Hepatic stellate cell (primary cell): ENCODE data around the gene MALSU1.

Source experiments
- DNase-seq: peaks from one replicate; pipeline ENCODE4 v3.0.0; 2011; ENCODE audit warnings: low spot score

The MALSU1 gene

GRCh38 chr7:23335621-23336020 is 36.5 kb downstream of the MALSU1 start:
- no peak for DNase-seq

- no peak for DNase-seq
Measured at GRCh38 chr7:23336086-23336485, 36.9 kb downstream of the MALSU1 start.

- no peak for DNase-seq
Measured at GRCh38 chr7:23336799-23337283, 37.7 kb downstream of the MALSU1 start.

DNA sequence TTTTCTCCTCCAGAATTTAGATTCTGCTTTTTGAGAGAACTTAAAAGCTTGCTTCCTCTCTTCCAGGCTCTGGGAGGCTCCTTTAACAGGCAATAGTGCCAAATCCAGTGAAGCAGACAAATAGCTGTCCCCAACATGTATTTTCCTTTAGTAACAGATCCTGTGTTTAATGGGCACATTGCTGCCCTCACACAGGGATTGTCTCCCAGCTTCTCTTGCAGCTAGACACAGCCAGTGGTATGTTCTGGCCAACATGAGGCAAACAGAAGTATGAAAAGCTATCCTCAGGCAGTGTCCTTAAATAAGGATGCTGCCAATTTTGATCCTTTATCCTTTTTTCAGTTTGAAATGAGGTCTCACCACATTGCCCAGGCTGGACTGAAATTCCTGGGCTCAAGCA is 38.2 kb downstream of the MALSU1 start:
- DNase-seq: no peak

GRCh38 chr7:23338439-23338838 is 39.3 kb downstream of the MALSU1 start:
- DNase-seq: no peak

DNA sequence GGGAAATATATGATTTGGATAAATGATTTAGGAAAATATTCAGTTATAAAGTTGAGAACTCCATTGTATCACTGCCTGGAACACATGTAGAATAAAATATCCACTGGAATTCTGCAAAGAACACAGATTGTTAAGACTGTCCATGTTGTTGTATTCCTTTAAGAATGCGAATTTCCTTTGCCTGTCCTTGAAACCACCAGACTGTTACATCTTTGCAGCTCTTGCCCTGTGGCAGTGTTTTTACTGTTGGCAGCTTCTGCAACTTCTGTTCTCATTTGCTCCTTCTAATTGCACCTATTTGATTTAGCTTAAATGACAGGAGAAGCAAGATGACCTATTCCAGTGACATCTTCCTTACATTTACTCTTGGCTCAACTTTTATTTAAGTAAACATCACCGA is 39.7 kb downstream of the MALSU1 start:
- no peak for DNase-seq

GRCh38 chr7:23341846-23342598 is 42.9 kb downstream of the MALSU1 start:
- no peak for DNase-seq

GRCh38 chr7:23343102-23343501 is 44.0 kb downstream of the MALSU1 start:
- no peak for DNase-seq

DNA sequence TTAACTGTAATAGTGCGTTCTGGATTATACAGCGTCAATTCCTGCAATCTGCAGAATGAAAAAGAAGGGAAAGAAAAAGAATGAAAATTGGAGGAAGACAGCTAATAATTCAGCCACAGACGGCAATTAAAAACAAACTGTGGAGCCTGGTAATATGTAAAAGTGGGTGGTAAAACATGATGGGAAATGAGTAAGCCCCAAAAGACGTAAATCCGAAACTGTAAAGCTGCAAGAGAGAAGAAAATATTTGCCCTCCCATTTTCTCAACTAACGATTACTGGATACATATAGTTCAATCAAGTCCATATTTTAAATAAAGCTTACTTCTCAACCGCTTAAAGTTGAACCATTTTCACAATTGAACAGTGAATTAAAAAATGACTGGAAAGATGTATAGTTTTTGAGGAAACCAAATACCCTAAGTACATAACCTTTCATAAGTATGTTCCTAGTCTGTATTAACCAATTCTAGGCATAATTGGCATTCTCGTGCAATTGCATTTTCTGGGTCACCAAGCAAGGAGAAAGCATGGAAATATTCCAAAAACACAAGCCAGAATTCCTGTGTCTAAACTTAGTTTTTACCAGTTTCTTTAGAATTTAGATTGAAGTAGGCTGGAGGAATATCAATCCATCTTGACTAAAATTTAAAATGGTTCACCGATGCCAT is 44.8 kb downstream of the MALSU1 start:
- DNase-seq: no peak

GRCh38 chr7:23345601-23346000 is 46.5 kb downstream of the MALSU1 start:
- DNase-seq: no peak

DNA sequence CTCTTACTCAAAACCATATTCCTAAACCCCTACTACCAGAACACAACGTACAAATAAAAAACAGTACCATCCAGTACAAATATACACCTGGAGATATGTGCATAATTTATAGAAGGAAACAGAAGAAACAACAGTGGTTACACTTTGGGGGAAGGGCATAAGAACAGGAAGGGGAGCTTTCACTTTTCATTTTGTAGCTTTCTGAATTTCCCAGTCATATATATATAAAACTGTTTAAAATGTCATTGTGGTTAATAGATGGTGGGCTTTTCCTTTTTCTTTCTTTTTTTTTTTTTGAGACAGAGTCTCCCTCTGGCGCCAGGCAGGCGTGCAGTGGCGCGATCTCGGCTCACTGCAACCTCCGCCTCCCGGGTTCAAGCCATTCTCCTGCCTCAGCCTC is 47.2 kb downstream of the MALSU1 start:
- DNase-seq: no peak

GRCh38 chr7:23347033-23347681 is 48.0 kb downstream of the MALSU1 start:
- no peak for DNase-seq

DNA sequence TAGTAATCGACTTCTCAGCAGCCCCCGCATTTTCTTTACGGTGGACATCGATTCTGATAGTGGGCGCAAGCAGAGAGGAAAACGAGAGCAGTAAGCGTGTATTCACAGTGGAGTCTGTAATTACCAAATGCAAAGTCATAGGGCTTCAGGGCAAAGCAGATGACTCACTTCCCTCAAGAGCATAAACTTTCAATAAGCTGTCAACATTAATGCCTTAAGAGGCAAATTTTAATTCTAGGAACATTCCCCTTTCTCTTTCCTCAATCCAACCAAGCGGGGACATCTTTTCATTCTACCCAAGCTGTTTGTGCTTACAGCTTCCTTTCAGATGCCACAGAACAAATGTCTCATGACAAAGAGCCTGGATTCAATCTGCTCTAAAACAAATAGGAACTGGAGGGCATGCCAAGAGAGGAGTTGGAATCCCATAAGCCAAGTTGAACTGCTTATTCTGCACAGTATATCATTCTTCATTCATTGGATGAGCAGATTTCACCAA is 48.6 kb downstream of the MALSU1 start:
- peak; percentile 49 for DNase-seq

GRCh38 chr7:23349484-23350157 is 50.5 kb downstream of the MALSU1 start:
- peak; percentile 60 for DNase-seq

- no peak for DNase-seq
Measured at GRCh38 chr7:23350466-23350865, 51.3 kb downstream of the MALSU1 start.

DNA sequence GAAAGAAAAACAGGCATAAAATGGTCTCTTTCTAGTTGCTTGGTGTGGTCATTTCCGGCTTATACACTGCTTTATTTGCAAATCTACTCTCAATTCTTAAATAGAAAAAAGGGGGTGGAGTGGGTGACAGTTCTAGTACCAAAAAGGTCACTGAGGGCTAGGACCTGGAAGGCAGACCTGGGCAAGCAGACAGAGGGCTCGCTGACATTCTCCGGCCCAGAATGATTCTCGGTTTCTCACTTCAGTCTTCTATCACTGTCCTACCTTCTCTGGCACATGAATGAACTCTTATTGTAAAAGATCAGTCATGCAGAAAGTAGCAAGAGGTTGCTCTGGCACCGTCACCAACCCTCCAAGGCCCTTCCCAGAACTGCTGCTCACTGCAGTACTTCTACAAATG is 54.0 kb downstream of the MALSU1 start:
- DNase-seq: no peak

- DNase-seq: no peak
Measured at GRCh38 chr7:23356168-23356567, 57.0 kb downstream of the MALSU1 start.

GRCh38 chr7:23356726-23357125 is 57.6 kb downstream of the MALSU1 start:
- DNase-seq: no peak

DNA sequence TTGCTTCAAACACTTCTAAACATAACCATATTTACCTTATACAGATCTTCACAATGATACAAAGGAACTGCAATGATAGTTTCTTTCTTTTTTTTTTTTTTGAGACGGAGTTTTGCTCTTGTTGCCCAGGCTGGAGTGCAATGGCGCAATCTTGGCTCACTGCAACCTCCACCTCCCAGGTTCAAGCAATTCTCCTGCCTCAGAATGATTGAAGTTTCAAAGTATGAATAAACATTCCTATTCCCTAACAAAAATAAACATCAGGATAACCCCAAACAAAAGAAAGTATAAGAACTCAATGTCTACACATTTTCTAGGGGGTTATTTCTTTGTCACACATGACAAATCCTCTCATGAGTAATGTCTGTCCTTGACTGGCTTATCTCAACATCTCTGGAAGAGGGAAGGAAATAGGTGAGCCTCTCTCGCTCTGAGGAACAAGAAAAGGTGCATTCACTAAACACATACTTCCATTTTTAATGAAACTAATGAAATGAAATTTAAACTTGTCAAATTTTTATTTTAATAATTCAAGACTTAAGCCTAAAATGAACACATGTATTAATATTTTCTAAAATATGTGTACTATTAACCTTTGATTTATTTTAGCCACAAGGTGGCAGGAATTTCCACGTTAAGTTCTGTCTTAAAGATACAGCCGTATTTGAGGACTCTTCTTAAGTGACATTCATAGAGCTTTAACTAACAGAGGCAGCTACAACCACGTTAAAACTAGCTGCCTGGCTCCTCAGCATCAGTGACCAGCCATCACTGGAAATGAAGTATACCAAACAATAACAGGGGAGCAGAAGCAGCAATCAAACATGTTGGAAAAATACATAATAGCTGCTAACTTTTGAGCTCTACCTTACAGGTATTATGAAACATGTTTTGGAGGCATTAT is 58.3 kb downstream of the MALSU1 start:
- DNase-seq: peak; percentile 20

DNA sequence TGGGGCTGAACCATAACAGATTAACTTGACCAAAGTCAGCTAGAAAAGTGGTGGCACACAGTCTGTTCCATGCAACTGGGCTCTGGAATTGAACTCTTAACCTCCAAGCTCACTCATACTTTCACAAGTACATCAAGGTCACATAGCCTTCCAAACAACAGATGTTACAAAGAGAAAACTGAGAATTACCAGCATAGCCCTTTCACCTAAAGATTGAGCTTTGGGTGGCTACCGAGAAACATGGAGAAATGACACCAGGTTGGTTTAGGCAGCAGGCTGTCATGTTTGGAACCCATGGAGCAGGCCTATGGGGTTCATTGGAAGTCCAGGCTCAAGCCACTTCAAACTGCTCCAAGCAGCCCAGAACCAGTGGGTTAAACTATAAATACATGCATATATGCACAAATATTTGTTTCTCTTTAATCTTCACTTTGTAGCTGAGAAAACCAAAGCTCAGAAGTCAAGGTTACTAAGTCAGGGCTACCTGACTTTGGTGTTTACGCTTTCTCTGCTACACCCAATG is 59.1 kb downstream of the MALSU1 start:
- DNase-seq: no peak
